ENCODE results near the gene FAR2. TPM values are rescaled to one million over a fixed set of nuclear protein-coding genes. Genes with fewer than 3 reads are reported as not detected.

The FAR2 gene
- total and polyA plus RNA-seq, 2 of the 13 experiments (the other 11 are each of a cell fraction or from before 2014, with no cell fraction given): not detected

GRCh38 chr12:29354954-29355353 lies 205.9 kb downstream of the FAR2 start:
- Histone ChIP-seq H2AFZ (ENCODE audit: low read length) (no peak overlapping the region), H3K79me2 (ENCODE audit: insufficient read depth, low read length) (no peaks in the 10 kb centered on the region), H3K4me1 (ENCODE audit: insufficient read depth, low read length) (no peaks in the 10 kb centered on the region), H3K4me3 (replicated peaks in 1 of 3; ENCODE audit: insufficient read depth in 1 of 3, low read depth in 2 of 3, low read length in 3 of 3) (no peak overlapping the region), H3K4me2 (ENCODE audit: low read depth, low read length) (no peak overlapping the region), H4K20me1 (ENCODE audit: insufficient read depth, low read length) (no peaks in the 10 kb centered on the region), H3K9me3 (ENCODE audit: low read length) (no peaks in the 10 kb centered on the region), H3K27ac (ENCODE audit: extremely low read length, insufficient read depth, low read length) (no peak overlapping the region), H3K27me3 (ENCODE audit: control insufficient read depth in 1 of 2, insufficient read depth in 2 of 2, low read length in 2 of 2) (no peaks in the 10 kb centered on the region), H3K9ac (ENCODE audit: insufficient read depth, low read depth, low read length) (no peak overlapping the region), H3K36me3 (replicated peaks in 1 of 2; ENCODE audit: control insufficient read depth in 1 of 2, insufficient read depth in 2 of 2, low read length in 2 of 2) (peaks cover 0 to 16% of the 10 kb centered on the region in 2 experiments; a peak in 2 of 5 replicates)
- POLR2A ChIA-PET: no interaction called here
- TF ChIP-seq ZNF570 (CRISPR knock-in tag; IDR thresholded peaks at IDR 0.05; ENCODE audit: borderline replicate concordance): no peak
- ATAC-seq (no peak), FAIRE-seq (no peak), DNase-seq (ENCODE audit: low spot score) (no peak)
- BruUV-seq (replicated peaks): no TSS peak
- CTCF ChIA-PET (ENCODE audit: low intra/inter-chr PET ratio, low total read pairs): no interaction called here
- in situ Hi-C loops (cut with HindIII; ENCODE audit: extremely low pct_ligation_motif_present, low pct_unique_long_range_greater_than_20kb) (no loop called here), intact Hi-C loops (cut with micrococcal nuclease; ENCODE audit: unreplicated experiment) (no loop called here)
- 100% methylated on average over 1 of the region's 1 CpG for WGBS (ENCODE audit: low lambda C conversion rate)

- Histone ChIP-seq H4K20me1 (ENCODE audit: insufficient read depth, low read length) (no peaks in the 10 kb centered on the region), H3K4me3 (replicated peaks in 1 of 3; ENCODE audit: insufficient read depth in 1 of 3, low read depth in 2 of 3, low read length in 3 of 3) (no peak overlapping the region), H3K9me3 (ENCODE audit: low read length) (no peaks in the 10 kb centered on the region), H3K27ac (ENCODE audit: extremely low read length, insufficient read depth, low read length) (no peak overlapping the region), H3K27me3 (ENCODE audit: control insufficient read depth in 1 of 2, insufficient read depth in 2 of 2, low read length in 2 of 2) (no peaks in the 10 kb centered on the region), H3K79me2 (ENCODE audit: insufficient read depth, low read length) (no peaks in the 10 kb centered on the region), H3K4me2 (ENCODE audit: low read depth, low read length) (no peak overlapping the region), H3K4me1 (ENCODE audit: insufficient read depth, low read length) (no peaks in the 10 kb centered on the region), H3K9ac (ENCODE audit: insufficient read depth, low read depth, low read length) (no peak overlapping the region), H3K36me3 (replicated peaks in 1 of 2; ENCODE audit: control insufficient read depth in 1 of 2, insufficient read depth in 2 of 2, low read length in 2 of 2) (peaks cover 2 to 35% of the 10 kb centered on the region in 2 experiments; a peak in 4 of 5 replicates), H2AFZ (ENCODE audit: low read length) (no peak overlapping the region)
- intact Hi-C loops (cut with micrococcal nuclease; ENCODE audit: unreplicated experiment): no loop called here
- POLR2A ChIA-PET: no interaction called here
- no TSS peak for BruUV-seq (replicated peaks)
- 100% methylated on average over 2 of the region's 2 CpGs for WGBS (ENCODE audit: low lambda C conversion rate)
- in situ Hi-C loops (cut with HindIII; ENCODE audit: extremely low pct_ligation_motif_present, low pct_unique_long_range_greater_than_20kb): no loop called here
- no peak for ATAC-seq
- CTCF ChIA-PET (ENCODE audit: low intra/inter-chr PET ratio, low total read pairs): no interaction called here
- FAIRE-seq: no peak
- no peak for TF ChIP-seq ZNF557 (CRISPR knock-in tag; IDR thresholded peaks at IDR 0.05)
- no peak for TF ChIP-seq ZNF331 (CRISPR knock-in tag; IDR thresholded peaks at IDR 0.05)
- no peak for TF ChIP-seq ZBTB21 (CRISPR knock-in tag; IDR thresholded peaks at IDR 0.05)
- no peak for TF ChIP-seq NFIC (IDR thresholded peaks at IDR 0.05; ENCODE audit: low read length)
- no peak for TF ChIP-seq ZNF580 (CRISPR knock-in tag; IDR thresholded peaks at IDR 0.05; ENCODE audit: borderline replicate concordance, low read depth)
- no peak for TF ChIP-seq NCOA5 (CRISPR knock-in tag; IDR thresholded peaks at IDR 0.05)
- TF ChIP-seq SMARCC2 (IDR thresholded peaks at IDR 0.05): no peak
- no peak for TF ChIP-seq MEIS1 (CRISPR knock-in tag; IDR thresholded peaks at IDR 0.05; ENCODE audit: borderline replicate concordance)
- no peak for TF ChIP-seq REPIN1 (CRISPR knock-in tag; IDR thresholded peaks at IDR 0.05; ENCODE audit: borderline replicate concordance, low read depth)
- no peak for TF ChIP-seq TRIM24 (CRISPR knock-in tag; IDR thresholded peaks at IDR 0.05)
- TF ChIP-seq GMEB2 (CRISPR knock-in tag; IDR thresholded peaks at IDR 0.05; ENCODE audit: low read depth): no peak
- no peak for TF ChIP-seq SMAD3 (CRISPR knock-in tag; IDR thresholded peaks at IDR 0.05)
- TF ChIP-seq ZNF589 (CRISPR knock-in tag; conservative IDR thresholded peaks at IDR 0.05): no peak
- no peak for TF ChIP-seq MAZ (IDR thresholded peaks at IDR 0.05; ENCODE audit: borderline replicate concordance, low read depth, low read length)
- no peak for TF ChIP-seq MAZ (CRISPR knock-in tag; IDR thresholded peaks at IDR 0.05; ENCODE audit: low read depth)
- TF ChIP-seq ZNF75D (CRISPR knock-in tag; IDR thresholded peaks at IDR 0.05; ENCODE audit: borderline replicate concordance): no peak
- no peak for TF ChIP-seq NFATC3 (CRISPR knock-in tag; IDR thresholded peaks at IDR 0.05)
- DNase-seq (ENCODE audit: low spot score): no peak
Measured at GRCh38 chr12:29365091-29365490, 216.0 kb downstream of the FAR2 start.
